GM12878 (cell line): ENCODE results near the gene SLC39A11. TPM values are rescaled to one million over a fixed set of nuclear protein-coding genes. Genes with fewer than 3 reads are reported as not detected.
A peak's percentile ranks its signal among the peaks of the same experiment; 100 is the strongest.

ENCODE experiments used
- ATF7 ChIP-seq: fragments of 450-650 bp; IDR thresholded peaks from 2 replicates; pipeline ENCODE4 v1.6.1; 2016; ENCODE audit warnings: low read depth, mild to moderate bottlenecking
- CHD2 ChIP-seq: IDR thresholded peaks from 2 replicates; pipeline ENCODE4 v1.6.1; 2011; ENCODE audit warnings: low read depth, low read length, improper control_type of control experiment, borderline replicate concordance
- DPF2 ChIP-seq: fragments of 450-650 bp; IDR thresholded peaks from 2 replicates; pipeline ENCODE4 v1.6.1; 2017; ENCODE audit warnings: mild to moderate bottlenecking
- ESRRA ChIP-seq: IDR thresholded peaks from 2 replicates; pipeline ENCODE4 v1.6.1; 2012; ENCODE audit warnings: mild to moderate bottlenecking, low read length, improper control_type of control experiment
- IKZF1 ChIP-seq: fragments of 450-650 bp; conservative IDR thresholded peaks from 2 replicates; pipeline ENCODE4 v1.6.1; 2017; ENCODE audit warnings: antibody characterized with exemption, mild to moderate bottlenecking
- IRF5 ChIP-seq: fragments of 450-650 bp; IDR thresholded peaks from 2 replicates; pipeline ENCODE4 v1.6.1; 2017; ENCODE audit warnings: borderline replicate concordance
- LARP7 ChIP-seq: fragments of 450-650 bp; IDR thresholded peaks from 2 replicates; pipeline ENCODE4 v1.6.1; 2017; ENCODE audit warnings: mild to moderate bottlenecking
- MLLT1 ChIP-seq: fragments of 450-650 bp; IDR thresholded peaks from 2 replicates; pipeline ENCODE4 v1.6.1; 2016; ENCODE audit warnings: mild to moderate bottlenecking
- MXI1 ChIP-seq: fragments of 150-350 bp; IDR thresholded peaks from 2 replicates; pipeline ENCODE4 v1.6.1; 2011; ENCODE audit warnings: low read depth, mild to moderate bottlenecking, inconsistent platforms, low read length, improper control_type of control experiment
- MYB ChIP-seq: fragments of 150-350 bp; IDR thresholded peaks from 2 replicates; pipeline ENCODE4 v1.6.1; 2014; ENCODE audit warnings: mild to moderate bottlenecking, low read depth, low read length, borderline replicate concordance
- NFYA ChIP-seq: IDR thresholded peaks from 2 replicates; pipeline ENCODE4 v1.6.1; 2011; ENCODE audit warnings: low read depth, mild to moderate bottlenecking, low read length, improper control_type of control experiment, borderline replicate concordance
- NR2F1 ChIP-seq: fragments of 450-650 bp; conservative IDR thresholded peaks from 2 replicates; pipeline ENCODE4 v1.6.1; 2017; ENCODE audit warnings: mild to moderate bottlenecking
- RAD51 ChIP-seq: fragments of 450-650 bp; IDR thresholded peaks from 2 replicates; pipeline ENCODE4 v1.6.1; 2016; ENCODE audit warnings: moderate library complexity, mild to moderate bottlenecking, inconsistent platforms
- RELA ChIP-seq: fragments of 450-650 bp; IDR thresholded peaks from 2 replicates; pipeline ENCODE4 v1.8.0; 2014; ENCODE audit warnings: borderline replicate concordance; ENCODE audit not compliant: partially characterized antibody
- RELB ChIP-seq: fragments of 450-650 bp; IDR thresholded peaks from 2 replicates; pipeline ENCODE4 v1.6.1; 2017; ENCODE audit warnings: low read depth, mild to moderate bottlenecking, moderate library complexity
- SMARCA5 ChIP-seq: fragments of 450-650 bp; IDR thresholded peaks from 2 replicates; pipeline ENCODE4 v1.6.1; 2017; ENCODE audit warnings: mild to moderate bottlenecking
- SUZ12 ChIP-seq: fragments of 200-600 bp; sonication (generic); IDR thresholded peaks from one replicate; pipeline ENCODE4 v1.6.1; 2018; ENCODE audit warnings: antibody characterized with exemption, mild to moderate bottlenecking; ENCODE audit not compliant: unreplicated experiment
- ZNF274 ChIP-seq: IDR thresholded peaks from one replicate; pipeline ENCODE4 v1.8.0; 2011; ENCODE audit not compliant: insufficient read length, insufficient read depth
- ZNF592 ChIP-seq: fragments of 450-650 bp; IDR thresholded peaks from 2 replicates; pipeline ENCODE4 v1.6.1; 2017; ENCODE audit warnings: mild to moderate bottlenecking, moderate library complexity
- polyA plus RNA-seq, 11 experiments: library from polyadenylated mRNA; depleted of rRNA in 4 of 11; unstranded in 6 of 11; stranded (reverse) in 5 of 11; fragments of >200 nt; fragmentation: Nextera tagmentation in 4 of 11; fragmentation: Illumina TruSeq in 1 of 11; extraction: Ambion mirVana in 4 of 11; extraction: Trizol in 1 of 11; gene quantifications; 1 replicate in 1 of 11; 2 replicates in 10 of 11; pipeline versions ENCODE4 v1.2.1 to v1.2.3, GENCODE V29; 2011 to 2016; ENCODE audit warnings: inconsistent platforms in 2 of 11, missing spikeins in 2 of 11, low read depth in 1 of 11
- total RNA-seq, 4 experiments: library from RNA; depleted of rRNA in 3 of 4; stranded (reverse); fragments of >200 nt in 3 of 4; fragmentation: Illumina TruSeq in 1 of 4; extraction: Trizol in 1 of 4; gene quantifications; 2 replicates each; pipeline versions ENCODE4 v1.2.1 to v1.2.3, GENCODE V29; 2013 to 2021
- TF ChIP-seq, protein P1 (sequence below): fragments of 450-650 bp; conservative IDR thresholded peaks from 2 replicates; pipeline ENCODE4 v1.6.1; 2017; ENCODE audit warnings: mild to moderate bottlenecking, moderate library complexity

Gene SLC39A11
- total and polyA plus RNA-seq, 10 of the 15 experiments (the other 5 are each of a cell fraction or from before 2014, with no cell fraction given), result 8.6 to 23.8 (median 14.0) TPM

GRCh38 chr17:72603420-72604242, 488.9 kb downstream of the SLC39A11 start (continued):
- TF ChIP-seq ZNF592 (no peak), MYB (no peak), IRF5 (no peak), IKZF1 (peak; percentile 31), DPF2 (no peak; the same call in 1 of the 2 replicates), MLLT1 (no peak), SUZ12 (no peak), RELB (0 out of 2 replicates have a peak, but pooled peaks have one; percentile 31), NFYA (no peak), ESRRA (no peak), RAD51 (peak; percentile 78), ATF7 (peak; percentile 92), MXI1 (no peak), CHD2 (no peak), LARP7 (0 out of 2 replicates have a peak, but pooled peaks have one; percentile 26), SMARCA5 (peak; percentile 93), NR2F1 (peak; percentile 72), ZNF274 (no peak), RELA (no peak)
- TF ChIP-seq, protein P1, sequence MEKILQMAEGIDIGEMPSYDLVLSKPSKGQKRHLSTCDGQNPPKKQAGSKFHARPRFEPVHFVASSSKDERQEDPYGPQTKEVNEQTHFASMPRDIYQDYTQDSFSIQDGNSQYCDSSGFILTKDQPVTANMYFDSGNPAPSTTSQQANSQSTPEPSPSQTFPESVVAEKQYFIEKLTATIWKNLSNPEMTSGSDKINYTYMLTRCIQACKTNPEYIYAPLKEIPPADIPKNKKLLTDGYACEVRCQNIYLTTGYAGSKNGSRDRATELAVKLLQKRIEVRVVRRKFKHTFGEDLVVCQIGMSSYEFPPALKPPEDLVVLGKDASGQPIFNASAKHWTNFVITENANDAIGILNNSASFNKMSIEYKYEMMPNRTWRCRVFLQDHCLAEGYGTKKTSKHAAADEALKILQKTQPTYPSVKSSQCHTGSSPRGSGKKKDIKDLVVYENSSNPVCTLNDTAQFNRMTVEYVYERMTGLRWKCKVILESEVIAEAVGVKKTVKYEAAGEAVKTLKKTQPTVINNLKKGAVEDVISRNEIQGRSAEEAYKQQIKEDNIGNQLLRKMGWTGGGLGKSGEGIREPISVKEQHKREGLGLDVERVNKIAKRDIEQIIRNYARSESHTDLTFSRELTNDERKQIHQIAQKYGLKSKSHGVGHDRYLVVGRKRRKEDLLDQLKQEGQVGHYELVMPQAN, result peak; percentile 58; the same call in 1 of the 2 replicates
